NCI-H2227 (cell line): Measurements from ENCODE around the gene HS1BP3.

Experiments
- DNase-seq: peaks from one replicate; lab custom pipeline; 2025; ENCODE audit not compliant: unreplicated experiment; lab: John Stamatoyannopoulos, UW

The HS1BP3 gene

GRCh38 chr2:20573620-20574422, 77.1 kb downstream of the HS1BP3 start:
- DNase-seq = no peak

DNA sequence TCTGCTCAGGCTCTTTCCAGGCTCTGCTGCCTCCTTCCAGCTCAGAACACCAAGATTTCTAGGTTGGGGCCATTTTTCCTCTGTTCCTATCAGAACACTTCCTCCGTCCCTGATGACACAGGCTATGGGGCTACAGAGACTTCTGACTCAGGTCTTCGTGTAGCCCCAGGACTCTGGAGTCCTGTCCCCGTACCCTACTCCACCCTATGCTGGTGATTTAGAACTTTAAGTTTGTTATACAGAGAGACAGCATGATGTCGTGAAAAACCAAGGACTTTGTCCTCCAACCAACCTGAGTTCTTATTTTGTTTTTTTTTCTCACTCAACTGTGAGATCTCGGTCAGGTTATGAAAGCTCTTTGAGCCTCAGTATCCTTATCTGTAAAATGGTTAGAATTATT, 78.7 kb downstream of the HS1BP3 start:
- DNase-seq = no peak

GRCh38 chr2:20571644-20572215, 79.2 kb downstream of the HS1BP3 start:
- no peak for DNase-seq

- no peak for DNase-seq
Observed at GRCh38 chr2:20571231-20571630, 79.7 kb downstream of the HS1BP3 start.

- no peak for DNase-seq
Observed at GRCh38 chr2:20570249-20570648, 80.6 kb downstream of the HS1BP3 start.

- no peak for DNase-seq
Observed at GRCh38 chr2:20569464-20570223, 81.3 kb downstream of the HS1BP3 start.

DNA sequence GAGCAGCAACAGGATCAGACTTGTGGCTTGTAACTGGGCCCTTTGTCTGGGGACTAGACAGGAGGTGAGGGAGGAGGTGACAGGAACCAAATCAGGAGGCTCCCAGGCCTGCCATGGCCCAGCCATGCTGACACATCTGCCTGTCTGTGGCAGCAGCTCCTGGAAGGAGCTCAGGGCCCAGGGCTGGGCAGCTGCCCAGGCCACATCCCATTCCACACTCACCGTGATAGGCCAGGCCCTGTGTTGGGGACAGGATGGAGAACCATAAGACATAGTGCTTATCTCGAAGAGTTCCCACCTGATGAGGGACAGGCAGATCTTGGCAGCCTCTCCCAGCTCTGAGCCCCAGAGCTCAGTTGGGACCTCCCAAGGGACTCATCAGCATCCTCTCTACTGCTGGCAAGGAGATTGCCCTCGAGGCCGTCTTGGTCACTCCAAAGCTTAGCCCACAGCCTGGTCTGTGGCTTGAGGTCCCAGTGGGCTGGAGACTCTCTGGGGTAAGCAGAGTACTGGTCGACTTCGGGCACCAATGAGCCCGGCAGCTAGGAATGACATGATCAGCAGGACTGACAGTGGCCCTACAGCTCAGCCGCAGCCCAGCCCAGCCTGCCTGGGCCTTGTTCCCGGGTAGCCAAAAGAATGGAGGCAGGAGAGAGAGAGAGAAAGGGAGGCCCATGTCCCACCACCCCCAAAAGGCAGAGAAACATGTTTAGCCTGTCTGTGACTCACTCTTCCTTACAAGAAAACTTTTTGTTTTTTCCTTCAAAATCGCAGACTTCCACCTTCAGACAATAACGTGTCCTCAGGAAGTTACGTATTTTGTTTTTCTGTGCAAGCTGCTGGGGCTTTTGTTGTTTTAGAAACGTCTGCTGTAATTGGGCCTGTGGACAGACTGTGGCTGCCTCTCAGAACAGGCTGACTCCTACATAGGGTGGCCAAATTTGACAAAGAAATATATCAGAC, 82.1 kb downstream of the HS1BP3 start:
- no peak for DNase-seq

DNA sequence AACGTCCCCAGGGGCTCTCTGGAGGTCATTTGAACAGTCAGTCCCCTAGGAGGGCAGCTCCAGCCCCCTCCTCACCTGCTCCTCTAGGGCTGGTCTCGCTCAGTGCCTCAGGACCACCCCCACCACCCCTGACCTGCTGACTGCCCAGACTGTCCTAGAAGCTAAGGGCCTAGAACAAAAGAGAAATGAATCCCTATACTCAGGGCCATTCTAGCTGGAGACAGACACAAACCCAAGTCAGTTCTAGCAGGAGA, 83.0 kb downstream of the HS1BP3 start:
- no peak for DNase-seq
